A549 (cell line): Measurements from ENCODE around the gene PPP1R12C. TPM values are rescaled to one million over a fixed set of nuclear protein-coding genes. Genes with fewer than 3 reads are reported as not detected.

Experiments
- ATAC-seq, 2 experiments: fragments of 200-7000 bp in 1 of 2; fragments of >200 bp in 1 of 2; cut with Nextera tagmentation in 1 of 2; cut with Tn5 transposase in 1 of 2; 3 replicates each; pipeline versions ENCODE4 v1.8.0 to v1.9.1; 2018 to 2020; ENCODE audit warnings: mild to moderate bottlenecking in 1 of 2, moderate library complexity in 1 of 2
- CTCF ChIA-PET: fragments of 300-600 bp; sonication (Branson Sonifier 250); formaldehyde crosslinking; extraction: SDS; loops from one replicate; lab custom pipeline; 2021; ENCODE audit warnings: antibody characterized with exemption, inconsistent platforms; lab: Yijun Ruan, JAX
- POLR2A ChIA-PET: fragments of 350-600 bp; formaldehyde crosslinking; extraction: SDS; loops from one replicate; lab custom pipeline; 2021; ENCODE audit warnings: antibody characterized with exemption, inconsistent platforms; lab: Yijun Ruan, JAX
- DNase-seq, 2 experiments: peaks; one replicate each; pipeline versions ENCODE4 v3.0.0 to v3.0.0-alpha.2; 2011 to 2016; ENCODE audit warnings: low read depth in 1 of 2, low spot score in 1 of 2
- FAIRE-seq: peaks from 2 replicates; lab custom pipeline; 2011; peaks lifted over from hg19 to GRCh38; lab: Jason Lieb, UNC
- H3K27ac ChIP-seq, 2 experiments: fragments of >200 bp; sonication (Bioruptor Twin); formaldehyde crosslinking; 3 replicates each; pipeline ENCODE4 v1.5.1; 2016 to 2017
- H3K4me1 ChIP-seq: fragments of >200 bp; sonication (Bioruptor Twin); formaldehyde crosslinking; 3 replicates; pipeline ENCODE4 v1.6.1; 2016
- H3K4me2 ChIP-seq: fragments of >200 bp; sonication (Bioruptor Twin); formaldehyde crosslinking; 3 replicates; pipeline ENCODE4 v1.6.1; 2016
- H3K4me3 ChIP-seq: fragments of >200 bp; sonication (Bioruptor Twin); formaldehyde crosslinking; 3 replicates; pipeline ENCODE4 v1.5.1; 2016
- H3K9me3 ChIP-seq: fragments of >200 bp; sonication (Bioruptor Twin); formaldehyde crosslinking; 3 replicates; pipeline ENCODE4 v1.6.1; 2016
- BCL3 ChIP-seq: fragments of >200 bp; sonication (Bioruptor Twin); formaldehyde crosslinking; IDR thresholded peaks from 3 replicates; pipeline ENCODE4 v1.6.1; 2016
- CBX2 ChIP-seq: fragments of 200-600 bp; sonication (generic); IDR thresholded peaks from 2 replicates; pipeline ENCODE4 v1.6.1; 2016; ENCODE audit warnings: low read depth, mild to moderate bottlenecking, borderline replicate concordance
- CEBPB ChIP-seq, 2 experiments: fragments of >200 bp in 1 of 2; sonication (Bioruptor Twin) in 1 of 2; formaldehyde crosslinking in 1 of 2; IDR thresholded peaks; 2 replicates each; pipeline ENCODE4 v1.6.1; 2012 to 2016
- CHD2 ChIP-seq: fragments of 150-350 bp; IDR thresholded peaks from 2 replicates; pipeline ENCODE4 v1.6.1; 2014; ENCODE audit warnings: low read length; ENCODE audit not compliant: partially characterized antibody
- CHD4 ChIP-seq: fragments of 200-600 bp; sonication (generic); IDR thresholded peaks from 2 replicates; pipeline ENCODE4 v1.6.1; 2016; ENCODE audit warnings: antibody characterized with exemption, mild to moderate bottlenecking, borderline replicate concordance
- CTCF ChIP-seq: fragments of >200 bp; sonication (Bioruptor Twin); formaldehyde crosslinking; IDR thresholded peaks from 3 replicates; pipeline ENCODE4 v1.5.1; 2016
- E2F6 ChIP-seq: IDR thresholded peaks from 2 replicates; pipeline ENCODE4 v1.6.1; 2012; ENCODE audit warnings: low read depth, borderline replicate concordance
- EHMT2 ChIP-seq: fragments of 200-600 bp; sonication (generic); IDR thresholded peaks from 2 replicates; pipeline ENCODE4 v1.6.1; 2016; ENCODE audit warnings: antibody characterized with exemption, low read depth, mild to moderate bottlenecking, moderate library complexity
- HDAC2 ChIP-seq: fragments of 200-600 bp; sonication (generic); IDR thresholded peaks from 2 replicates; pipeline ENCODE4 v1.6.1; 2016
- HEYL ChIP-seq: fragments of 250-450 bp; sonication (Bioruptor Pico); IDR thresholded peaks from 2 replicates; pipeline ENCODE4 v1.8.0; 2021; ENCODE audit warnings: mild to moderate bottlenecking, moderate library complexity
- HOXA7 ChIP-seq: fragments of 250-450 bp; sonication (Bioruptor Pico); IDR thresholded peaks from 2 replicates; pipeline ENCODE4 v1.5.0; 2020; ENCODE audit warnings: mild to moderate bottlenecking, moderate library complexity
- MAZ ChIP-seq: fragments of 150-350 bp; IDR thresholded peaks from 2 replicates; pipeline ENCODE4 v1.6.1; 2014; ENCODE audit warnings: antibody characterized with exemption, low read depth, low read length, borderline replicate concordance
- NPAS2 ChIP-seq: fragments of 250-450 bp; sonication (Bioruptor Pico); IDR thresholded peaks from 2 replicates; pipeline ENCODE4 v1.8.0; 2022; ENCODE audit warnings: mild to moderate bottlenecking, moderate library complexity, borderline replicate concordance
- RARB ChIP-seq: fragments of 250-450 bp; sonication (Bioruptor Pico); IDR thresholded peaks from 2 replicates; pipeline ENCODE4 v1.8.0; 2021; ENCODE audit warnings: mild to moderate bottlenecking, moderate library complexity
- RCOR1 ChIP-seq: fragments of 150-350 bp; IDR thresholded peaks from 2 replicates; pipeline ENCODE4 v1.6.1; 2014; ENCODE audit warnings: antibody characterized with exemption, low read length, low read depth
- RNF2 ChIP-seq: fragments of 200-600 bp; sonication (generic); IDR thresholded peaks from 2 replicates; pipeline ENCODE4 v1.6.1; 2016; ENCODE audit warnings: low read depth, mild to moderate bottlenecking, antibody characterized with exemption, moderate library complexity, borderline replicate concordance
- SREBF2 ChIP-seq: fragments of 450-650 bp; IDR thresholded peaks from 2 replicates; pipeline ENCODE4 v1.6.1; 2014; ENCODE audit warnings: mild to moderate bottlenecking, moderate library complexity
- TFCP2L1 ChIP-seq: fragments of 250-450 bp; sonication (Bioruptor Pico); IDR thresholded peaks from 2 replicates; pipeline ENCODE4 v1.5.0; 2021; ENCODE audit warnings: mild to moderate bottlenecking
- ZNF302 ChIP-seq: fragments of 250-450 bp; sonication (Bioruptor Pico); IDR thresholded peaks from 2 replicates; pipeline ENCODE4 v1.9.0; 2021; ENCODE audit warnings: inconsistent platforms, mild to moderate bottlenecking, moderate library complexity
- WGBS: methylation state at CpG from one replicate; pipeline ENCODE4 v1.1.6; 2017; ENCODE audit errors: missing lambda C conversion rate; 5-methylcytosine and 5-hydroxymethylcytosine counted together
- polyA plus RNA-seq, 4 experiments: library from polyadenylated mRNA; depleted of rRNA in 3 of 4; stranded (reverse); fragments of >200 nt; fragmentation: RNase III in 1 of 4; extraction: RNeasy Plus Mini Kit Qiagen cat#74134 plus additional on column Dnase treatment in 1 of 4; gene quantifications; 2 replicates in 3 of 4; 3 replicates in 1 of 4; pipeline ENCODE4 v1.2.3, GENCODE V29; 2011 to 2017

PPP1R12C gene
- polyA plus RNA-seq, 2 of the 4 experiments (the other 2 are of a cell fraction), result 22.0 to 70.3 TPM

- TF ChIP-seq ZNF302 (CRISPR knock-in tag), result no peak
- TF ChIP-seq HDAC2, result no peak
- TF ChIP-seq NPAS2 (CRISPR knock-in tag), result no peak
- TF ChIP-seq HEYL (CRISPR knock-in tag), result no peak
- TF ChIP-seq HOXA7, result no peak
- no peak for TF ChIP-seq CHD4
- TF ChIP-seq MAZ, result no peak
Measured at GRCh38 chr19:55132453-55133129, 15.2 kb upstream of the PPP1R12C start (continued).

- FAIRE-seq (no peak), ATAC-seq (no peak), DNase-seq (no peak)
- no peak overlapping the region for H3K4me2 ChIP-seq
- WGBS, result 91% methylated on average over 16 of the region's 16 CpGs
- H3K9me3 ChIP-seq, result no peaks in the 10 kb centered on the region
- H3K4me3 ChIP-seq, result no peak overlapping the region
- ChIA-PET CTCF (interaction anchor here (1.0 to 2.8 kb wide), 3 partner anchors 10 to 337 kb away, joined by 3 to 23 read pairs (median 6); no protein-coding TSS in a partner anchor), POLR2A (no interaction called here)
- H3K27ac ChIP-seq, result no peak overlapping the region
- H3K4me1 ChIP-seq, result no peaks in the 10 kb centered on the region
- TF ChIP-seq HDAC2, result no peak
Measured at GRCh38 chr19:55131421-55131820, 14.0 kb upstream of the PPP1R12C start.

- Histone ChIP-seq H3K27ac (peak overlapping the region in 1 of 2 experiments; percentile 94; a peak in 4 of 6 replicates), H3K4me1 (peaks cover 26% of the 10 kb centered on the region), H3K4me3 (no peak overlapping the region), H3K4me2 (no peak overlapping the region; the same call in 2 of the 3 replicates), H3K9me3 (no peaks in the 10 kb centered on the region)
- TF ChIP-seq RCOR1, result no peak
- TF ChIP-seq ZNF302 (CRISPR knock-in tag), result no peak
- no peak for TF ChIP-seq CTCF
- no peak for TF ChIP-seq CEBPB (IDR thresholded peaks at IDR 0.05)
- no peak for TF ChIP-seq RNF2
- no peak for TF ChIP-seq CBX2
- no peak for TF ChIP-seq TFCP2L1 (CRISPR knock-in tag)
- no peak for TF ChIP-seq BCL3
- TF ChIP-seq SREBF2, result no peak
- no peak for TF ChIP-seq EHMT2
- TF ChIP-seq E2F6, result no peak
- no peak for TF ChIP-seq RARB (CRISPR knock-in tag)
- no peak for TF ChIP-seq HOXA7
- TF ChIP-seq CHD2, result no peak
- 91% methylated on average over 14 of the region's 14 CpGs for WGBS
- no peak for DNase-seq
- no peak for FAIRE-seq
- no peak for ATAC-seq
- CTCF ChIA-PET, result interaction anchor here (1.1 to 6.7 kb wide), 5 partner anchors 22 to 385 kb away, joined by 3 to 35 read pairs (median 4); no protein-coding TSS in a partner anchor
- POLR2A ChIA-PET, result interaction anchor here (0.6 to 1.7 kb wide), 3 partner anchors 41 to 652 kb away, joined by 3 to 9 read pairs (median 3); partner anchors contain the start of gene ZNF628
Measured at GRCh38 chr19:55119053-55119452, 1.6 kb upstream of the PPP1R12C start.
